GM10266 (cell line): ENCODE results near the gene HMGXB4.

Experiments used
- DNase-seq: peaks from one replicate; pipeline ENCODE4 v3.0.0; 2012; ENCODE audit errors: extremely low spot score
- CTCF ChIP-seq: IDR thresholded peaks from 2 replicates; pipeline ENCODE4 v1.5.1; 2012; ENCODE audit warnings: mild to moderate bottlenecking, low read depth; ENCODE audit not compliant: control insufficient read depth, insufficient read depth; ENCODE audit errors: missing control alignments

HMGXB4 gene

DNA sequence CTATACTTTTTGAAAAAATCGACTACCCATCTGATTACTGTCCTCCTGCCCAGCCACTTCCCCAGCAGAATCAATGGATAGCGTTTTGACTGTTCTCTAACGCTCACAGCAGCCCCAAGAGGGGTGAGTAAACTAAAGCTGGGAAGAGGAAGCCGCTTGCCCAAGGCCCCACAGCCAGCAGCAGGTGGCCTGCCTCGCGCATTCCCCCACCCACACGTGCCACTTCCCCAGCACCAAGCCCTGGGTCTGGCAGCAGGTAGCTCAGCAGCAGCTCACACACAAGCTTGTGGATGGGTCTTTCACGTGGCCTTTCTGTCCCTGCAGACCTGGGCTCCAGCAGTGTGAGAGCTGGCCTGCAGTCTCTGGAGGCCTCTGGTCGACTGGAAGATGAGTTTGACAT, 76.7 kb downstream of the HMGXB4 start:
- no peak for TF ChIP-seq CTCF

GRCh38 chr22:35335468-35335867, 78.2 kb downstream of the HMGXB4 start:
- no peak for DNase-seq
- TF ChIP-seq CTCF, result no peak

More for the DNA sequence above, 76.7 kb downstream of the HMGXB4 start:
- DNase-seq, result no peak

- DNase-seq, result no peak
- TF ChIP-seq CTCF, result no peak
Observed at GRCh38 chr22:35335936-35336781, 78.9 kb downstream of the HMGXB4 start.

DNA sequence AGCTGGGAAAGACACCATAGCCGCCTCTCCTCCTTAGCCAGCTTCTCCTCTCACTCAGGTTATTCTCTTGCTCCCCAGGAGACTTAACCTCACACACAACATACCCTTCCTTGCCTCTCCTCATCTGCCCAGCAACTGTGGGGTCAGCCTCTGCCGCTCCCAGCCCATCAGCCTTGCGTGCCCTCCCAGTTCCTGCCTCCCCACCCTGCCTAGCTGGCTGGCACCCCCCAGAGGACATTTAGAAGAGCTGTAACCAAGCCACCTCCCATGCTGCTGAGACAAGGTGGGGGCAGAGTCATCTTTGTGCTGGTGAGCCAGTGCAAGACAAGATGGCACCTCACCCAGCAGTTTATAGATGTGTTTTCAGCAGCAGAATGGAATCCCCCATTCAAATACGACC, 80.6 kb downstream of the HMGXB4 start:
- DNase-seq, result no peak
- TF ChIP-seq CTCF, result peak; percentile 34

GRCh38 chr22:35341090-35341874, 84.0 kb downstream of the HMGXB4 start:
- no peak for TF ChIP-seq CTCF
- no peak for DNase-seq

DNA sequence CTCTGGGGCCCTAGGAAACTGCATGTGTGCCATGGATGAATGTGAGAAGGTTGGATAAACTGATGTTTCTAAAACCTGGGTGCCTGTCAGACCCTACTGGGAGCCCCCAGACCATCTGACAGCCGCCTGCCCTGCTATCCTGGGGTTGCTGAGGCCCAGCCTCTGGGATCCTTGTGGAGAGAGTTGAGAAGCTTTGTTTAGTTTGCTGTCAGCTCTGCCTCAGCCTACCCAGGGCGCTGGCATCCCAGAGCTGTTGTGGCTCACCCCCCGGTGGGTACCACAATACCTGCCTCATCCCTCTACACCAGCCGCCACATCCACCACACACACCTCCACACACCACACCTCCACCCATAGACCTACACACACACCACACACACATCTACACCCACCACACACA, 85.1 kb downstream of the HMGXB4 start:
- TF ChIP-seq CTCF, result no peak
- no peak for DNase-seq
